HepG2 (cell line): ENCODE results near the gene GTF2F1. TPM values are rescaled to one million over a fixed set of nuclear protein-coding genes. Genes with fewer than 3 reads are reported as not detected.

Experiments
- AHDC1 ChIP-seq: sonication (generic); formaldehyde crosslinking; IDR thresholded peaks from 2 replicates; pipeline ENCODE4 v1.5.1; 2020; ENCODE audit warnings: mild to moderate bottlenecking, missing genetic modification reagents, borderline replicate concordance
- CBFB ChIP-seq: sonication (generic); formaldehyde crosslinking; IDR thresholded peaks from 2 replicates; pipeline ENCODE4 v1.4.0; 2020; ENCODE audit warnings: missing genetic modification reagents
- NBN ChIP-seq: fragments of 450-650 bp; conservative IDR thresholded peaks from 2 replicates; pipeline ENCODE4 v1.6.1; 2017
- POGZ ChIP-seq: sonication (generic); formaldehyde crosslinking; IDR thresholded peaks from 2 replicates; pipeline ENCODE4 v1.4.0; 2020; ENCODE audit warnings: mild to moderate bottlenecking, missing genetic modification reagents
- SIN3B ChIP-seq: fragments of 150-350 bp; IDR thresholded peaks from 2 replicates; pipeline ENCODE4 v1.6.1; 2014; ENCODE audit warnings: low read length
- SOX6 ChIP-seq, 2 experiments: fragments of 450-650 bp in 1 of 2; sonication (generic) in 1 of 2; formaldehyde crosslinking in 1 of 2; IDR thresholded peaks; 2 replicates each; pipeline versions ENCODE4 v1.4.0 to v1.6.1; 2017 to 2020; ENCODE audit warnings: antibody characterized with exemption in 1 of 2, mild to moderate bottlenecking in 1 of 2, missing genetic modification reagents in 1 of 2
- ZGPAT ChIP-seq: IDR thresholded peaks from 2 replicates; pipeline ENCODE4 v1.6.1; 2016; ENCODE audit warnings: mild to moderate bottlenecking
- ZNF318 ChIP-seq: sonication (generic); formaldehyde crosslinking; IDR thresholded peaks from 2 replicates; pipeline ENCODE4 v1.4.0; 2020; ENCODE audit warnings: mild to moderate bottlenecking, missing genetic modification reagents
- ZNF431 ChIP-seq: sonication (generic); formaldehyde crosslinking; IDR thresholded peaks from 2 replicates; pipeline ENCODE4 v1.9.0; 2022; ENCODE audit warnings: missing genetic modification reagents, low read depth, mild to moderate bottlenecking, borderline replicate concordance
- ZNF547 ChIP-seq: sonication (generic); formaldehyde crosslinking; IDR thresholded peaks from 2 replicates; pipeline ENCODE4 v1.5.1; 2020; ENCODE audit warnings: mild to moderate bottlenecking, missing genetic modification reagents
- ZNF660 ChIP-seq: sonication (generic); formaldehyde crosslinking; IDR thresholded peaks from 2 replicates; pipeline ENCODE4 v1.5.1; 2020; ENCODE audit warnings: mild to moderate bottlenecking, low read depth, missing genetic modification reagents, borderline replicate concordance
- ZSCAN20 ChIP-seq: sonication (generic); formaldehyde crosslinking; IDR thresholded peaks from 2 replicates; pipeline ENCODE4 v1.4.0; 2020; ENCODE audit warnings: missing genetic modification reagents, mild to moderate bottlenecking, borderline replicate concordance
- polyA plus RNA-seq, 8 experiments: library from polyadenylated mRNA; depleted of rRNA in 3 of 8; stranded (reverse) in 7 of 8; unstranded in 1 of 8; fragments of >200 nt; fragmentation: Illumina TruSeq in 4 of 8; extraction: Trizol in 4 of 8; gene quantifications; 2 replicates each; pipeline versions ENCODE4 v1.2.1 to v1.2.3, GENCODE V29; 2011 to 2016; ENCODE audit warnings: low read depth in 4 of 8, missing spikeins in 1 of 8, mixed read lengths in 1 of 8; ENCODE audit not compliant: insufficient read depth in 1 of 8
- total RNA-seq, 5 experiments: library from RNA; depleted of rRNA; stranded (reverse); fragments of >200 nt; fragmentation: Illumina TruSeq; extraction: Trizol; gene quantifications; 2 replicates each; pipeline ENCODE4 v1.2.3, GENCODE V29; 2016; ENCODE audit warnings: low read depth in 1 of 5

GTF2F1 gene
- total and polyA plus RNA-seq, 2 of the 13 experiments (the other 11 are each of a cell fraction or from before 2014, with no cell fraction given) = 27.8 to 34.1 TPM

GRCh38 chr19:6424939-6425731 is 32.2 kb upstream of the GTF2F1 start (continued):
- no peak for TF ChIP-seq AHDC1
- TF ChIP-seq ZNF431 (CRISPR knock-in tag) = no peak
- no peak for TF ChIP-seq NBN
- TF ChIP-seq ZSCAN20 = no peak
- TF ChIP-seq ZNF547 (CRISPR knock-in tag) = no peak
- TF ChIP-seq POGZ = no peak; the same call in 1 of the 2 replicates
- TF ChIP-seq SOX6 (IDR thresholded peaks at IDR 0.05) = no peak
- TF ChIP-seq SOX6 (CRISPR knock-in tag; IDR thresholded peaks at IDR 0.05) = no peak
- TF ChIP-seq SIN3B = no peak
- no peak; the same call in 1 of the 2 replicates for TF ChIP-seq CBFB (CRISPR knock-in tag)
- TF ChIP-seq ZNF318 (CRISPR knock-in tag) = no peak
- TF ChIP-seq ZNF660 (CRISPR knock-in tag) = no peak
- peak; percentile 40; the same call in 1 of the 2 replicates for TF ChIP-seq ZGPAT (CRISPR knock-in tag)
